ENCODE measurements around the gene ZSCAN16. TPM values are rescaled to one million over a fixed set of nuclear protein-coding genes. Genes with fewer than 3 reads are reported as not detected.
"Not testable (repeated sequence)": the region's sequence is repeated elsewhere in the genome, so short reads cannot be mapped to it uniquely, and the experiment has no call there.

ZSCAN16 gene
- total RNA-seq, 2 donors from 2014 or later = 0.81 to 2.5 TPM

DNA sequence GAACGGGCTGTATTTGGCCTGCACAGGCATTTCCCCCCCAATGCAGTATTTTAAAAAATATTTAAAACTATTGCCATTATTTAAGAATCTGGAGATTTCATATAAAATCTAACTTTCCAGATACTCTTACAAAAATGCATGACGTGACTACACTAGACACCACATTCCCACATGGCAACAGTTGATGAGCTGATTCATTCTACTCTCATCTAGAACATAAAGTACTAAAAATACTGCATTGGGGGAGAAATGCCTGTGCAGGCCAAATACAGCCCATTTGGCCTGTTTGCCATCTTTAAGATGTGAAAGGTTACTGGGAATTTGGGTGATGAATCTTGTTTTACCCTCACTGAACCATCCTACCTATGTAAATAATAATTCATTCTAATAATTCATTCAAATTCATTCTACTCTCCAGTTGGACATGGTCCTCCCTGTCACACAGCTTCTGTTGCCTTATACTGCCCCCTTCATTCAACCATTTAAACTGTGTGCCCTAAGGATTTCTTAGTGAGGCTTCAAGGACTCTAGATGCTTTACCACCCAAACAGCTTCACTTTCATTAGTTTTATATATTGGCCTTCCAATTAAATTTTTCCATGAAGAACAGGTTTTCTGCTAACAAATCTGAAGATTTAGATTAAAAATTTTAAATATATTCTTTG, 6.9 kb upstream of the ZSCAN16 start:
- H3K27ac ChIP-seq = no peak overlapping the region
- no peaks in the 10 kb centered on the region for H3K4me1 ChIP-seq (ENCODE audit: control insufficient read depth in 1 of 2, low read depth in 2 of 2)
- peaks cover 7% of the 10 kb centered on the region for H3K36me3 ChIP-seq
- DNase-seq (ENCODE audit: low spot score) (no peak), ATAC-seq (ENCODE audit: insufficient number of reproducible peaks, low FRiP score, low read depth) (no peak)
- no peak overlapping the region for H3K4me3 ChIP-seq
- TF ChIP-seq, protein P1, sequence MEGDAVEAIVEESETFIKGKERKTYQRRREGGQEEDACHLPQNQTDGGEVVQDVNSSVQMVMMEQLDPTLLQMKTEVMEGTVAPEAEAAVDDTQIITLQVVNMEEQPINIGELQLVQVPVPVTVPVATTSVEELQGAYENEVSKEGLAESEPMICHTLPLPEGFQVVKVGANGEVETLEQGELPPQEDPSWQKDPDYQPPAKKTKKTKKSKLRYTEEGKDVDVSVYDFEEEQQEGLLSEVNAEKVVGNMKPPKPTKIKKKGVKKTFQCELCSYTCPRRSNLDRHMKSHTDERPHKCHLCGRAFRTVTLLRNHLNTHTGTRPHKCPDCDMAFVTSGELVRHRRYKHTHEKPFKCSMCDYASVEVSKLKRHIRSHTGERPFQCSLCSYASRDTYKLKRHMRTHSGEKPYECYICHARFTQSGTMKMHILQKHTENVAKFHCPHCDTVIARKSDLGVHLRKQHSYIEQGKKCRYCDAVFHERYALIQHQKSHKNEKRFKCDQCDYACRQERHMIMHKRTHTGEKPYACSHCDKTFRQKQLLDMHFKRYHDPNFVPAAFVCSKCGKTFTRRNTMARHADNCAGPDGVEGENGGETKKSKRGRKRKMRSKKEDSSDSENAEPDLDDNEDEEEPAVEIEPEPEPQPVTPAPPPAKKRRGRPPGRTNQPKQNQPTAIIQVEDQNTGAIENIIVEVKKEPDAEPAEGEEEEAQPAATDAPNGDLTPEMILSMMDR (IDR thresholded peaks at IDR 0.05) = no peak
- no peaks in the 10 kb centered on the region for H3K27me3 ChIP-seq (replicated peaks; ENCODE audit: insufficient read depth)
- no peaks in the 10 kb centered on the region for H3K9me3 ChIP-seq

DNA sequence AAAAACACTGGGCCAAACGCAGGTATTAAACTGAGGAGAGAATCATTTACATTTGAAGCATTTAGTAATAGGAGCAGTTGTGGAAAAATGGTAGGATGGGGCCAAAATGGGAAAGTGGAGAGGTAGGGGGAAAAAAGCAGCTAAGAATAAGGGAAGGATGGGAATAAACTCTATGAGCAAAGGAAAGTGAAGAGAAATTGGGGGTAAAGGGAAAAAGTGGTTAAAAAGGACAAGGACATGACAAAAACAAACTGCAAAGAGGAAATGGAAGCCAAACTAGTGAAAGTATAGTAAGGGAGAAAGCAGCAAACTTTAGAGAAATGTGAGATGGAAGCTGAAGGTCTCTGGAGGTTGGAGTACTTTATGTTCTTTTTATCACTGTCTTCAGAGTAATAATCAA, 6.2 kb upstream of the ZSCAN16 start:
- Histone ChIP-seq H3K36me3 (peaks cover 7% of the 10 kb centered on the region), H3K4me1 (ENCODE audit: control insufficient read depth in 1 of 2, low read depth in 2 of 2) (no peaks in the 10 kb centered on the region), H3K9me3 (no peaks in the 10 kb centered on the region), H3K27ac (no peak overlapping the region), H3K27me3 (replicated peaks; ENCODE audit: insufficient read depth) (no peaks in the 10 kb centered on the region), H3K4me3 (no peak overlapping the region)
- DNase-seq (ENCODE audit: low spot score) = no peak
- no peak for ATAC-seq (ENCODE audit: insufficient number of reproducible peaks, low FRiP score, low read depth)
- TF ChIP-seq, protein P1 (IDR thresholded peaks at IDR 0.05) = no peak

DNA sequence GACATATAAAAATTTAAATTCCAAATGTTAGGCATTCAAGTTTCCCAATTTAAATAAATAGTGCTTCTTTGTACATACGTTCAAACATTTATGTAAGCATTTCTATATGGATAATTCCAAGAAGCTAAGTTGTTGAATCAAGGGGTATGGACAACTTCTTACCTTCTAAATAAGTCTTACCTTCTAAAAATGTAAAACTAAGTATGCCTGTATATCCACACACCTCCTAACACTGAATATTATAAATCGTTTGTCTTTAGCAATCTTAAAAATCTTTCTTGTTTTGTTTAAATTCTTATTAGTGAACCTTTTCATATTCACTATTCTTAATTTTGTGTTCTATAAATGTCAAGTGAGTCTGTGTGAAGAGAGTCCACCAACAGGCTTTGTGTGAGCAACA, 2.5 kb upstream of the ZSCAN16 start:
- H3K36me3 ChIP-seq = peaks cover 7% of the 10 kb centered on the region
- TF ChIP-seq, protein P1 (IDR thresholded peaks at IDR 0.05) = no peak

DNA sequence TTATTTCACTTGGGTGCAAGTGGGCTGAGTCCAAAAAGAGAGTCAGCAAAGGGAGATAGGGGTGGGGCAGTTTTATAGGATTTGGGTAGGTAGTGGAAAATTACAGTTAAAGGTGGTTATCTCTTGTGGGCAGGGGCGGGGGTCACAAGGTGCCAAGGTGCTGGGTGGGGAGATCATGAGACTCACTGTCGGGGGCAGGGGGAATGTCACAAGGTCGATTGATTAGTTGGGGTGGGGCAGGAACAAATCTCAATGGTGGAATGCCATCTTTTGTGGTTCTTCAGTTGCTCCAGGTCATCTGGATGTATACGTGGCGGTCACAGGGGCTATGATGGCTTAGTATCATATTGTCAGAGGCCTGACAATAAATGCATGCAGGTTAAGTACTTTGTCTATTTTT, 2.1 kb upstream of the ZSCAN16 start:
- H3K27ac ChIP-seq; DNase-seq (ENCODE audit: low spot score); H3K27me3 ChIP-seq (replicated peaks; ENCODE audit: insufficient read depth); ATAC-seq (ENCODE audit: insufficient number of reproducible peaks, low FRiP score, low read depth); H3K4me3 ChIP-seq; H3K9me3 ChIP-seq; H3K36me3 ChIP-seq: not testable (repeated sequence)
- peaks cover 2 to 16% of the 10 kb centered on the region in 2 donors for H3K4me1 ChIP-seq (ENCODE audit: control insufficient read depth in 1 of 2, low read depth in 2 of 2)

More for the DNA sequence above, 2.5 kb upstream of the ZSCAN16 start:
- H3K9me3 ChIP-seq = no peaks in the 10 kb centered on the region
- H3K27me3 ChIP-seq (replicated peaks; ENCODE audit: insufficient read depth) = no peaks in the 10 kb centered on the region
- H3K4me1 ChIP-seq (ENCODE audit: control insufficient read depth in 1 of 2, low read depth in 2 of 2) = peaks cover 2 to 16% of the 10 kb centered on the region in 2 donors
- no peak overlapping the region for H3K4me3 ChIP-seq
- ATAC-seq (ENCODE audit: insufficient number of reproducible peaks, low FRiP score, low read depth) = no peak
- H3K27ac ChIP-seq = no peak overlapping the region
- no peak for DNase-seq (ENCODE audit: low spot score)

DNA sequence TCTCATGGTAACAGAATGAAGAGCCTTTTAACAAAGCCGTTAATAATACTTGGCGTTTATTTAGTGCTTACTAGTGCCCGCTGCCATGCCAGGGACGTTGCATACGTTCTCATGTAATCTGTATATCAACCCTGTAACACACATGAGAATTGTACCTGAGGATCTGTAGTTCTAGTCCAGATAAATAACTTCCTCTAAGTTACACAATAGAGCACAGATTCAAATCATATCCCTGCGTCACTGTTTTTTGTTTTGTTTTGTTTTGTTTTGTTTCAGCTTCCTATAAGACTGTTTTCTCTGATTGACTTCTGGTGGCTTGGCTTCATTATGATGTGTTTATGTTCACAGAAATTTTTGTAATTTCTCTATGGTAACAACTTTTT, 553 bp downstream of the ZSCAN16 start:
- H3K4me3 ChIP-seq = peak overlapping the region; percentile 71
- no peak for DNase-seq (ENCODE audit: low spot score)
- H3K27me3 ChIP-seq (replicated peaks; ENCODE audit: insufficient read depth) = no peaks in the 10 kb centered on the region
- TF ChIP-seq, protein P1 (IDR thresholded peaks at IDR 0.05) = no peak
- H3K27ac ChIP-seq = peak overlapping the region in 1 of 2 donors; percentile 45
- no peaks in the 10 kb centered on the region for H3K9me3 ChIP-seq
- peaks cover 20% of the 10 kb centered on the region for H3K36me3 ChIP-seq
- ATAC-seq (ENCODE audit: insufficient number of reproducible peaks, low FRiP score, low read depth) = no peak
- H3K4me1 ChIP-seq (ENCODE audit: control insufficient read depth in 1 of 2, low read depth in 2 of 2) = peaks cover 2 to 16% of the 10 kb centered on the region in 2 donors

DNA sequence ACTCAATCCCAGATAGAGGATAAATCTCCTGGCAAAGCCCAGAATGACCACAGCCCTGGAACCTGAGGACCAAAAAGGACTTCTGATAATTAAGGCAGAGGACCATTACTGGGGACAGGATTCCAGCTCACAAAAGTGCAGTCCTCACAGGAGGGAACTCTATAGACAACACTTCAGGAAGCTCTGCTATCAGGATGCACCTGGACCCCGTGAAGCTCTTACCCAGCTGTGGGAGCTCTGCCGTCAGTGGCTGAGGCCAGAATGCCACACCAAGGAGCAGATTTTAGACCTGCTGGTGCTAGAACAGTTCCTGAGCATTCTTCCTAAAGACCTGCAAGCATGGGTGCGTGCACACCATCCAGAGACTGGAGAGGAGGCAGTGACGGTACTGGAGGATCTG, 992 bp downstream of the ZSCAN16 start:
- TF ChIP-seq, protein P1 (IDR thresholded peaks at IDR 0.05) = no peak
- DNase-seq (ENCODE audit: low spot score) (no peak), ATAC-seq (ENCODE audit: insufficient number of reproducible peaks, low FRiP score, low read depth) (no peak)
- Histone ChIP-seq H3K4me1 (ENCODE audit: control insufficient read depth in 1 of 2, low read depth in 2 of 2) (peaks cover 2 to 16% of the 10 kb centered on the region in 2 donors), H3K4me3 (no peak overlapping the region), H3K9me3 (no peaks in the 10 kb centered on the region), H3K27ac (no peak overlapping the region), H3K27me3 (replicated peaks; ENCODE audit: insufficient read depth) (no peaks in the 10 kb centered on the region), H3K36me3 (peaks cover 17% of the 10 kb centered on the region)
